DMS 273 (cell line): ENCODE measurements around the gene PRX.
A peak's percentile ranks its signal among the peaks of the same experiment; 100 is the strongest.
"Not testable (repeated sequence)": the region's sequence is repeated elsewhere in the genome, so short reads cannot be mapped to it uniquely, and the experiment has no call there.

Experiments
- DNase-seq: peaks from one replicate; lab custom pipeline; 2025; ENCODE audit not compliant: unreplicated experiment; lab: John Stamatoyannopoulos, UW

Gene PRX, protein sequence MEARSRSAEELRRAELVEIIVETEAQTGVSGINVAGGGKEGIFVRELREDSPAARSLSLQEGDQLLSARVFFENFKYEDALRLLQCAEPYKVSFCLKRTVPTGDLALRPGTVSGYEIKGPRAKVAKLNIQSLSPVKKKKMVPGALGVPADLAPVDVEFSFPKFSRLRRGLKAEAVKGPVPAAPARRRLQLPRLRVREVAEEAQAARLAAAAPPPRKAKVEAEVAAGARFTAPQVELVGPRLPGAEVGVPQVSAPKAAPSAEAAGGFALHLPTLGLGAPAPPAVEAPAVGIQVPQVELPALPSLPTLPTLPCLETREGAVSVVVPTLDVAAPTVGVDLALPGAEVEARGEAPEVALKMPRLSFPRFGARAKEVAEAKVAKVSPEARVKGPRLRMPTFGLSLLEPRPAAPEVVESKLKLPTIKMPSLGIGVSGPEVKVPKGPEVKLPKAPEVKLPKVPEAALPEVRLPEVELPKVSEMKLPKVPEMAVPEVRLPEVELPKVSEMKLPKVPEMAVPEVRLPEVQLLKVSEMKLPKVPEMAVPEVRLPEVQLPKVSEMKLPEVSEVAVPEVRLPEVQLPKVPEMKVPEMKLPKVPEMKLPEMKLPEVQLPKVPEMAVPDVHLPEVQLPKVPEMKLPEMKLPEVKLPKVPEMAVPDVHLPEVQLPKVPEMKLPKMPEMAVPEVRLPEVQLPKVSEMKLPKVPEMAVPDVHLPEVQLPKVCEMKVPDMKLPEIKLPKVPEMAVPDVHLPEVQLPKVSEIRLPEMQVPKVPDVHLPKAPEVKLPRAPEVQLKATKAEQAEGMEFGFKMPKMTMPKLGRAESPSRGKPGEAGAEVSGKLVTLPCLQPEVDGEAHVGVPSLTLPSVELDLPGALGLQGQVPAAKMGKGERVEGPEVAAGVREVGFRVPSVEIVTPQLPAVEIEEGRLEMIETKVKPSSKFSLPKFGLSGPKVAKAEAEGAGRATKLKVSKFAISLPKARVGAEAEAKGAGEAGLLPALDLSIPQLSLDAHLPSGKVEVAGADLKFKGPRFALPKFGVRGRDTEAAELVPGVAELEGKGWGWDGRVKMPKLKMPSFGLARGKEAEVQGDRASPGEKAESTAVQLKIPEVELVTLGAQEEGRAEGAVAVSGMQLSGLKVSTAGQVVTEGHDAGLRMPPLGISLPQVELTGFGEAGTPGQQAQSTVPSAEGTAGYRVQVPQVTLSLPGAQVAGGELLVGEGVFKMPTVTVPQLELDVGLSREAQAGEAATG (N-terminal part only)

GRCh38 chr19:40413291-40413845 lies at the start of gene PRX:
Gene PRX, minus strand, starts transcription at chr19:40413378. Its CDS starts 5,446 bp downstream, at chr19:40407932.
- no peak for DNase-seq

DNA sequence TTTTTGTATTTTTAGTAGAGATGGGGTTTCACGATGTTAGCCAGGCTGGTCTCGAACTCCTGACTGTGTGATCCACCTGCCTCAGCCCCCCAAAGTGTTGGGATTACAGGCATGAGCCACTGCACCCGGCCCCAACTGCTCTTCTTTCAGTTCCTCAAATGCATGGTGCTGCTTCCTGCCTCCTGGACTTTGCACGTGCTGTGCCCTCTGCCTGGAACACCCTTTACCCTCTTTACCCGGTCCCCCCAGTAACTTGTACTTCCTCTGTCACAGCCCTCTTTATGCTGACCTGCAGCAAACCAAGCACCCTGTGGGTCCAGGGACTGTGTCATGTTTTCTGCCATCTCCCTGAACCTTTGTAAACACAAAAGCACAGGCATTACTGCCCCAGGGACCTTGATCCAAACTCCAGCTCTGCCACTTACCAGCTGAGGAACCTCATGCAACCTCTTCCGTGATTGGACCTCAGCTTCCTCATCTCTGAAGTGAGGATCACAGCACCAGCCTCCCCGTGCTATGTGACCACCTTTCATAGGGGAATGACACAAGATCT lies 48.6 kb upstream of the PRX start:
- no peak for DNase-seq

DNA sequence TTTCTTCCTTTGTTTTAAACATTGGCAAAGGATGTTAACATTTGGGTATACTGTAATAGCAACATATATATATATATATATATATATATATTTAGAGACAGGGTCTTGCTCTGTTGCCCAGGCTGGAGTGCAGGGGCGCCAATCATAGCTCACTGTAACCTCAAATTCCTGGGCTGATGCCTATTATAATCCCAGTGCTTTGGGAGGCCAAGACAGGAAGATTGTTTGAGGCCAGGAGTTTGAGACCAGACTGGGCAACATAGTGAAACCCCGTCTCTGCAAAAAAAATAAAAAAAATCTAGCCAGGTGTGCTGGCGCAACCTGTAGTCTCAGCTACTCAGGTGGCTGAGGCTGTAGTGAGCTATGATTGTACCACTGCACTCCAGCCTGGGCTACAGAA lies 47.0 kb upstream of the PRX start:
- DNase-seq: no peak

DNA sequence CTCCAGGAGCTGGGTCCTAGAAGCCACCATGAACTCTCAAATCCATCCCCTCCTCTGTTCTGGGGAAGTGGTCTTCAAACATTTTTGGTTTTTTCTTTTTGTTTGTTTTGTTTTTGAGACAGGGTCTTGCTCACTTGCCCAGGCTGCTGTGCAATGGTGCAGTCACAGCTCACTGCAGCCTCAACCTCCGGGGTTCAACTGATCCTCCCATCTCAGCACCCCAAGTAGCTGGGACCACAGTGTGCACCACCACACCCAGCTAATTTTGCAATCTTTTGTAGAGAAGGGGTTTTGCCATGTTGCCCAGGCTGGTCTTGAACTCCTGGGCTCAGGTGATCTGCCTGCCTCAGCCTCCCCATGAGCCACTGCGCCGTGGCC lies 45.4 kb upstream of the PRX start:
- no peak for DNase-seq

DNA sequence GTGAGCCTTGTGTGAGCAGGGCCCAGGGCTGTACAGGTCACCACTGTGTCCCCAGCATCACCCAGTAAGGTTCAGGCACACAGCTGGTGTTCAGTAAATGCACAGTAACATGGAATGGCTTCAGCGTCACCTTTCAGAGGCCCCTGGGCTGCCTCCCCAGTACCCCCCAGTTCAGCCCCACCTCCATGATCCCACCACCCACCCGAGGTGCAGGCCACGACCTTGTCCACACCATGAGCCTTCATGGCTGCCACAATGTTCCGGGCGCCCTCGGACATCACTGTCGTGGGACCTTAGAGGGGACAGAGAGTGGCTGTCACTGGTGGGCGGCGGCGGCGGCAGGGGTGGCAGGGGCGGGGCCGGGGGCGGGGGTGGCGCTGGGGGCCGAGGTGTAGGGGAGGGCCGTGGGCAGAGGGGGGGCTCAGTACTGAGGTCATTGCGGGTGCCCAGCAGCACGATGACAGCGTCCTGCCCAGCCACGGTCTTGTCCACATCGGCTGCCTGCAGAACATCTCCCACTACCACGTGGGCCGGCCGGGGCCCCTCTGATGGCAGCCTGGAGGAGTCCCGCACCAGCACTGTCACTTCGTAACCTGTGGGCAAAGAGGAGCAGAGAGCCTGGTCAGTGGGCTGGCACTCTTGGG lies 44.9 kb upstream of the PRX start:
- no peak for DNase-seq

- no peak for DNase-seq
Measured at GRCh38 chr19:40457048-40457447, 43.9 kb upstream of the PRX start.

DNA sequence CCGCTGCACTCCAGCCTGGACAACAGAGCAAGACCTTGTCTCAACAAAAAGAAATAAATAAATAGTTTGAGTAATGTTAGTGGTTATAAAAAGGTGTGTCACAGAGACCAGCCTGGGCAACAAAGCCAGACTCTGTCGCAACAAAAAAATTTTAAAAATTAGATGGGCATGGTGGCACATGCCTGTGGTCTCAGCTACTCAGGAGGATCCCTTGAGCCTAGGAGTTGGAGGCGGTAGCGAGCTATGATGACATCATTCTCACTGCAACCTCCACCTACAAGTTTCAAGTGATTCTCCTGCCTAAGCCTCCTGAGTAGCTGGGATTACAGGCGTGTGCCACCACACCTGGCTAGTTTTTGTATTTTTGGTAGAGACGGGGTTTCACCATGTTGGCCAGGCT lies 40.8 kb upstream of the PRX start:
- not testable (repeated sequence) for DNase-seq

DNA sequence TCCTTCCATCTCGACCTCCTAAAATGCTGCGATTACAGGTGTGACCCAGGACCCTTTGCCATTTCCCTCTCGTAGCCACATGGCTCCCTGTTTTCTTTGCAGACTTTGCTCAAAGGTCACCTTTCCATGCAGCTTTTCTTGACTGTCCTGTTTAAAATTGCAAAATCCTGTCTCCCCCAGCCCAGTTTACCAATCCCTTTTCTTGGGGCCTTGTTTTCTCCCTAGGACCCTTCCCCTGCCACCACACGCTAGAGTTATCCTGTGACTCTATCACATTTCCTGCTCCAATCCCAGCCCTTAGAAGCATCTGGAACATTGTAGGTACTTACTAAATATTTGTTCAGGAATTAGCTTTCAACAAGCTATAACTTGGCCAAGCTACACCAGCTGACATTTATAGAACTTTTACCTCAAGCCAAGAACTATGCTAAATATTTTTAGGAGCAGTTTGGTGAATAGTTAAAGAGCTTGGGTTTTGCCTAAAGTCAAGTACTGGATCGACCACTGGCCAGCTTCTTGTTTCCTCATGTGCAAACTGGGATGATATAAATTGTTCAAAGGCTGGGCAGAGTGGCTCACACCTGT lies 40.1 kb upstream of the PRX start:
- DNase-seq: no peak

GRCh38 chr19:40452016-40452415 lies 38.8 kb upstream of the PRX start:
- DNase-seq: no peak

DNA sequence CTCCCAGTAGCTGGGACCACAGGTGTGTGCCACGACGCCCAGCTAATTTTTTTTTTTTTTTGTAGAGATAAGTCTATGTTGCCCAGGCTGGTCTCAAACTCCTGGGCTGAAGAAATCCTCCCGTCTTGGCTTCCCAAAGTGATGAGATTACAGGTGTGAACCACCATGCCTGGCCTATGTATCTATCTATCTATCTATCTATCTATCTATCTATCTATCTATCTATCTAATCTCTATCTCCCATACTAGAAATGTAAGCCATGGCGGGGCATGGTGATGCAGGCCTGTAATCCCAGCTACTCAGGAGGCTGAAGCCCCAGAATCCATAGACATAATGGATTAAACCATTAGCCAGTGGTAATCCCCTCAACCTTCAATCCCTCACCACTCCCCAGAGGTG lies 37.5 kb upstream of the PRX start:
- DNase-seq: no peak

DNA sequence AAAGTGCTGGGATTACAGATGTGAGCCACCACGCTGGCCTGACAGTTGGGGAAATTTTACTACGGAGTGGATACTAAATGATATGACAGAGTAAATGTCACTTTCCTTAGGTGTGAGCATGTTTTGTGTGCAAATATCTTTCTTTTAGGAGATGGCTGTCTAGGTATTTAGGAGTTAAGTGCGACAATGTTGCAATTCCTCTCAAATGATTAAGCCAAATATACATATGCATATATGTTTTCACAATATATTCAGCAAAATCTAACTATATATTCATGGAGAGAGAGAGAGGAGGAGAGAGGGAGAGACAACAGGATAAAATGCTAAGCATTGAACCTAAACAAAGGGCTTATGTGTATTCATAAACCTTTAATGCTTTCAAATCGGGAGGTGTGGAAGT lies 36.3 kb upstream of the PRX start:
- DNase-seq: no peak

DNA sequence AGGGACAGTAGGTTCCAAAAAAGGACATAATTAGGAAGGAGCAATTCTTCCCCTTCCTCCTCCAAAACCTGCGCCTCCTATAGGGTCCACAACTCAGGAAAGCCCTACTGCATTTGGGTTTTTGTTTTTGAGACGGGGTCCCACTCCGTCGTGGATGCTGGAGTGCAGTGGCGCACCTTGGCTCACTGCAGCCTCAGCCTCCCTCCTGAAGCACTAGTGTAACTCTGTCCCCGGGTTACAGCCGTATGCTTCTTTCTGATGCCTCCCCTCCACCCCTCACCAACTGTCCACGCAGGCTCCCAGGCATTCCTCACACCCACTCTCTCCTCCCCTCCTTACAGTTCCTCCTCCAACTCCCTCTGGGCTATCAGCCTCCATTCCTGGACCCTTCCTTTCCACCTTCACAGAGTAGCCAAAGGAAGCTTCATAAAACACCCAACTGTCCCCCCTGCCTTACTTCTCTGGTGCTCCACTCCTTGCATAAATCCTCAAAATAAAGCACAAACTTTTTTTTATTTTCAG lies 33.1 kb upstream of the PRX start:
- DNase-seq: no peak

DNA sequence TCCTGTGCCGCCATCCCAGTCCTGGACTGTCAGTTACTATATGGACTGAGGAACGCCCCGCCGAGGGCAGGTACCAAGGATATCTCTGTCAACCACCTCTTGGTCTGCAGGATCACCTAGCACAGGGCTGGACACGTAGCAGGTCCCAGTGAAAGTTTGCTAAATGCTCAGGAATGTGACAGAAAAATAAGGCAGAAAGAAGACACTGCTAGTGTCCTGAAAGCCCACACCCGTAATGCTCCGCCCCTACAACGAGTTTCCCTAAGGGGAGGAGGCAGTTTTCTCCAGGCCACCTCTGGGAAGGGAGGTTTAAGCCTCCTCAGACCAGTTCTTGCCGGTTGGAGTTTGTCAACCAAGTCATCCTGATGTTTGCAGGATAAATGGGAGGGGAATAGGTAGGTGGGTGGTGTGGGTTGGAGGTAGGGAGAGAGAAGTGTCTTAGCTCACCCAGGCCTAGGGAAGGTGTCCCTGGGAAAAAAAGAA lies 32.6 kb upstream of the PRX start:
- DNase-seq: no peak

DNA sequence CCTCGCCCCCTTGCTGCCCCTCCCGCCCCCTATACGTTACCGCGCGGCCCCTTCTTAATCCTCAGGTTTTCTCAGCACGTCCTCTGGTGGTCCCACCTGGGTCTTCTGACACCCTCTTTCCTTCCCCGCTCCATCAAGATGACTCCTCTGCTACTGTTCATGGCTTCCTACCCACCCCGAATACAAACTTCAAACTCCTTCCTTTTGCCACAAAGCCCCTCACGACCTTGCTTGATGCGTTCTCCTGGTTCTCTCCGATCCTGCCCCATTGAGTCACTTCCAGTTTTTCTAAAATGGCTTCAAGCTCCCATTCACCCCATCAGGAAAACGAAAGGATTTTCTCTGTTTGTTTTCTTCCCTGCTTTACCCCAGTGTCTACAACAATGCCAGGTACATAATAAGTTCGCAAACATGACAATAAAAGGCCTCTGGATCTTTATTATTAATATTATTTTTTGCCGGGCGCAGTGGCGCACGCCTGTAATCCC lies 31.7 kb upstream of the PRX start:
- DNase-seq: no peak

- DNase-seq: peak; percentile 98
Measured at GRCh38 chr19:40444000-40444824, 31.0 kb upstream of the PRX start, which contains the start of gene SERTAD3. Gene SERTAD3, minus strand, starts transcription at chr19:40444335. Its CDS starts 2,255 bp downstream, at chr19:40442080.

- DNase-seq: peak; percentile 100
Measured at GRCh38 chr19:40443131-40443999, 30.2 kb upstream of the PRX start.

DNA sequence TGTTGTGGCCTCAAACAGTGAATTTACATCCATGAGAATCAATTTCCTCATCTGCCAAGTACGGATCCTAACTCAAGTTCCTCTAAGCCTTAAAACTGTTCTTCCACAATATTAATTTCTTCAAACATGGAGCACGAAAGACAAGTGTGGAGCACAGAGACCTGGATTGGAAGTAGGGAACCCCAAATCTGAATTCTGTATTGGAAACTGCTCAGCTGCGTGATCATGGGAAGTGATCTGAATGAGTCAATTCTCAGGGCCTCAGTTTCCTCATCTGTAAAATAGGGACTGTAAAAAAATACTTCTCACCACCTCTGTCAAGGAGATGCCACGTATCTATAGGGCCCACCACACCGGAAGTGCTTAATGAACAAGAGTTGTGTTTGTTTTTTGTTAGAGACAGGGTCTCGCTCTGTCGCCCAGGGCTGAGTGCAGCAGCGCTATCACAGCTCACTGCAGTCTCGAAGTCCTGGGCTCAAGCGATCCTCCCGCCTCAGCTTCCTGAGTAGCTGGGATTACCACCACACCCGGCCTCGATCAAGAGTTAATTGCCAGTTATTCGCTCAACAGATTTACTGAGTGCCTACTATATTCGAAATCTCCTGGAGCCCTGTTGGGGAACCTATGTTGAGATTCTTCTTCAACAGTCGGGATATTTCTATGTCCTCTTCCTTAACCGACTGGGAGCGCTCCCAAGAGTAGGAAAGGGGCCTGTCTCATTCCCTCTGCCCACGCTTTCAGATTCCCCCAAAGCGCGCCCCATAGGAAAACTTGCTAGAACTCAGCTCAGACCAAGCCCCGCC lies 29.4 kb upstream of the PRX start:
- no peak for DNase-seq
